GM21515 (cell line): ENCODE measurements around the gene KLF14.
"Not testable (repeated sequence)": the region's sequence is repeated elsewhere in the genome, so short reads cannot be mapped to it uniquely, and the experiment has no call there.

Experiments
- ATAC-seq: cut with Tn5 transposase; IDR thresholded peaks from one replicate; pipeline ENCODE4 v1.9.1; 2021; ENCODE audit not compliant: unreplicated experiment

KLF14 gene

GRCh38 chr7:130733931-130734814 lies at the start of gene KLF14:
TSS of gene KLF14 (minus strand) at chr7:130734207. CDS start at chr7:130734033, 174 bp downstream.
- no peak for ATAC-seq

DNA sequence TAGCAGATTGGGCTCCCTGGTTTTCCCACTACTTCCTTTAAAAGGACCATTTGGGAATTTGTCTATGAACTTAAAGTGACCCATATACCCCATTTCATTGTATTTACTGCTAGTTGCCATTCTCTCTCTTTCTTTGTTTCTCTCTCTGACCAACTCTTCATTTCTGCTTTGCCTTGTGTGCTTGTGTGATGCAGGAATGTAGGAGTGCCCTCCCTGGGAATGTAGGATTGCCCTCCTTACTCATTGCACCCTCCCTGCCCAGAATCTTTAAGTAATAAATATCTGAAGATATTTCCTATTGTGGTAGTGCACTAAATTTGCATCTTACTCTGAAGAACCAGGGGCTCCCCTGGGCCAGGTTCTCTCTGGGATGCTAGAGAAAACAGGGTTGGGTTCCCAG lies 47.3 kb upstream of the KLF14 start:
- no peak for ATAC-seq

GRCh38 chr7:130777426-130777825 lies 43.4 kb upstream of the KLF14 start:
- ATAC-seq: no peak

- ATAC-seq: not testable (repeated sequence)
These were observed 38.4 kb upstream of the KLF14 start for GRCh38 chr7:130772456-130772855.

- ATAC-seq: no peak
These were observed 34.8 kb upstream of the KLF14 start for GRCh38 chr7:130768854-130769253.

- not testable (repeated sequence) for ATAC-seq
These were observed 30.6 kb upstream of the KLF14 start for GRCh38 chr7:130764569-130764968.

DNA sequence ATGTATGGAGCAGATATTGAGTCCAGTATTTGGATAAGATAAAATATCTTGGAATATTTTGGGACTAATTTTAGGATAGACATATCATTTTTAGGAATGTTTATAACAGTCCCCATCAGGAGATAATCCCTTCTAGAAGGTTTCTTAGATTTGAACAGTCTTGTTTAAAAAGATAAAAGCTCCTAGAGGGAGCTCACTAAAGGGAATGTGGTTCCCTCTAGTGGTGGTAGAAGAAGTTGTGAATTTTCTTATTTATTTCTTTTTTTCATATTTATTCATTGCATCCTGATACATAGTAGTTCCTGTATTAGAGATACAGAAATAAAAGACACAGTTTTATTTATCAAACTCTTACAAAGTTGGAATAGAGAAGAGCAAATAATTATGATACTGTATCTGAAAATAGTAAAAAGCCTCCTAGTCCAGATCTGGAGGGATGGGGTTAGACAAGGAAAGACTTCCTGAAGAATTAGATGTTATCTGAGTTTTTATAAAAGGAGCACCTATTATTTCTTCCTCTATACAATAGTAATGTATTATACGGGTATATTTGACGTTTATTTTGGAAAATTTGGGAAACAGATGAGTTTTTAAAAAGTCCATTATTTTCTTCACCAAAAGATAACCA lies 24.5 kb upstream of the KLF14 start:
- ATAC-seq: no peak

- no peak for ATAC-seq
These were observed 22.3 kb upstream of the KLF14 start for GRCh38 chr7:130756316-130756715.

- no peak for ATAC-seq
These were observed 18.4 kb upstream of the KLF14 start for GRCh38 chr7:130752424-130752823.

DNA sequence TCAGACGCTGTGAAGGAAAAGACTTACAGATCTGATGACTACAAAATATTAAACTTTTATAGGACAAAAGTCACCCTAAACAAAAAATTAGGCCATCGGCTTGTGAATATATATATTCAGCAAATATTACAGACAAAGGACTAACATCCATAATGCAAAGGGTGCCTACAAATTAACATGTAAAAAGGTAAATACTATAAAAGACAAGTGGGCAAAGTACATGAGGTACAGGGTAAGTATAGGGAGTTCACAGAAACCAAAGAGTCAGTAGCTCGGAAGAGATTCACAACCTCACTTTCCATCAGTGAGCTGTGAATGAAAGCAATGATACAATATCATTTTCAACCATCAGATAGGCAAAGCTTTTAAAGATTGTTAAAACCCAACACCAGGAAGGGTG lies 16.7 kb upstream of the KLF14 start:
- ATAC-seq: no peak

- no peak for ATAC-seq
These were observed 14.8 kb upstream of the KLF14 start for GRCh38 chr7:130748531-130749389.

GRCh38 chr7:130741331-130741995 lies 7.5 kb upstream of the KLF14 start:
- ATAC-seq: peak; percentile 76

GRCh38 chr7:130740606-130741005 lies 6.6 kb upstream of the KLF14 start:
- no peak for ATAC-seq

DNA sequence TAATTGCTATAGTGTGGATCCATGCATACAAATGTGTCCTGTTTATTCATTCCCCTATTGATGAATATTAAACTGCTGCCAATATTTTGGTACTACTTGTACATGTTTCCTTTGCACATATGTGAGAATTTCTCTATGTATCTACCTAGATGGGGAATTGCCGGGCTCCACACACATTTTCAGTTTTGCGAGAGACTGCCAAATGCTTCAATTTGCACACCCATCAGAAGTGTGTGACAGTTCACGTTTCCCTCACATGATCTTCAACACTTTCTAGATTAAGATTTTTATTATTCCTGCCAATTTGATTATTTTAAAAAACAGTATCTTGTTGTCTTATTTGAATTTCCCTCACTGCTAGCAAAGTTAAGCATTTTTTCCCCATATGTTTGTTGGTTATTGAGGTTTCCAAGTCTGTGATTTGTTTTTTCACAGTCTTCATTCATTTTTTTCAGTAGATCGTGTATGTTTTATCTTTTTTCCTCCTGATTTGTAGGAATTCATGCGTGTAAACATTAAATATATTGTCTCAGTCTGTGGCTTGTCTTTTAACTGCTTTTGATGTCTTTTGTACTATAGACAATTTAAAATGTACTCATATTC lies 2.4 kb upstream of the KLF14 start:
- ATAC-seq: no peak

DNA sequence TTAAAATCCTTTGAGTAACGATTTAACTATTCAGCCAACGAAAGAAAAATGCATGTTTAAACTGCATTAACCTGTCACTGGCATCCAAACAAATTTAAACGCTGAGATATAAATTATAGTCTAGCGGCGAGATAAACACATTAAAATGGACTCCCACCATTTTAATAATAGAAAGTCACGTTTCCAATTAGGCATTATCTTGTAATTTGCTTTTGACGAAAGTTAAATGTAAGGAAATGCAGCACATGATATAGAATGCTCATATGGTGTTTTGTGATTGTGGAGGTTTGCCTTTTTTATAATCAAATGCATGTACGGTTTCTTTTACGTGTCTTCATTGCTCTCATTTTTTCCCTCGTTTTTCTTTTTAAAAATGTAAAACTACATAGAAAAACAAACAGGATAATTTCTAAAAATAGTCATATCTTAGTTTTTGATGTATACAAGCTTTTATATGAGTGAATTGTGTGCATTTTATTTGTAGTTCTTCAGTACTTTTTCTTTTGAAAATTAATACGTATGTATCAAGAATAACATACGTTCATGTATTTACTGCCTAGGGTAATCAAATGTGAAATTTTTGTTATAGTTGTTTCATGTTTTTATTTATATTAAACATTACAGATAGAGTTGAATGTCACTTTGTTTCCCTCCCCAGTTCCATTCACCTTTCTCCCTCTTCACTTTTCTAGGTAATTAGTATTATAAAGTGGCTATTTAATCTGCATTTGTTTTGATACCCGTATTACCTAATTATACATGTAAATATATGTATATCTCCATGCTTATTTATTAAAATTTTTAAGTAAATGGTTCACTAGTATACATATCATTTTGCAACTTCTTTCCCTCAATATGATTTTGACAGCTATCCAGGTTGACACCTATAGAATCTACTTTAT lies 1.1 kb upstream of the KLF14 start:
- no peak for ATAC-seq

GRCh38 chr7:130732980-130733930 lies 752 bp downstream of the KLF14 start:
- ATAC-seq: no peak

- ATAC-seq: no peak
These were observed 10.2 kb downstream of the KLF14 start for GRCh38 chr7:130723784-130724183.
